Lower leg skin (tissue), 3 donors: ENCODE measurements around the gene TMEM11.

Source experiments
- CTCF ChIP-seq, 3 donors: fragments of 450-650 bp; IDR thresholded peaks; one replicate each; pipeline ENCODE4 v1.5.1; 2016; ENCODE audit warnings: antibody characterized with exemption in 3 of 3, mild to moderate bottlenecking in 3 of 3, moderate library complexity in 2 of 3
- POLR2A ChIP-seq, 2 donors: fragments of 450-650 bp; IDR thresholded peaks; one replicate each; pipeline ENCODE4 v1.6.1; 2016 to 2017; ENCODE audit warnings: antibody characterized with exemption in 2 of 2, mild to moderate bottlenecking in 1 of 2, moderate library complexity in 1 of 2

- TF ChIP-seq CTCF (IDR thresholded peaks at IDR 0.05) = no peak
- TF ChIP-seq POLR2A (IDR thresholded peaks at IDR 0.05) = no peak
Observed at GRCh38 chr17:21258593-21258992, 44.6 kb upstream of the TMEM11 start.
